IMR-90 (cell line): Measurements from ENCODE around the gene EXOG.

Experiments used
- CHD1 ChIP-seq: IDR thresholded peaks from 2 replicates; pipeline ENCODE4 v1.6.1; 2012; ENCODE audit warnings: low read depth, low read length, improper control_type of control experiment
- CTCF ChIP-seq: conservative IDR thresholded peaks from 2 replicates; pipeline ENCODE4 v1.5.1; 2012; ENCODE audit warnings: mild to moderate bottlenecking, low read depth, low read length, improper control_type of control experiment
- ELK1 ChIP-seq: fragments of 150-350 bp; IDR thresholded peaks from 2 replicates; pipeline ENCODE4 v1.6.1; 2016; ENCODE audit warnings: low read depth, mild to moderate bottlenecking, low read length, moderate library complexity, borderline replicate concordance
- FOS ChIP-seq: fragments of 150-350 bp; IDR thresholded peaks from 2 replicates; pipeline ENCODE4 v1.6.1; 2016; ENCODE audit warnings: low read depth, low read length
- MAZ ChIP-seq: IDR thresholded peaks from 2 replicates; pipeline ENCODE4 v1.6.1; 2012; ENCODE audit warnings: low read depth, mild to moderate bottlenecking, low read length, improper control_type of control experiment, moderate library complexity, borderline replicate concordance
- MXI1 ChIP-seq: IDR thresholded peaks from 2 replicates; pipeline ENCODE4 v1.6.1; 2012; ENCODE audit warnings: low read depth, mild to moderate bottlenecking, low read length, moderate library complexity, borderline replicate concordance
- POLR2A ChIP-seq: IDR thresholded peaks from 2 replicates; pipeline ENCODE4 v1.6.1; 2012; ENCODE audit warnings: mild to moderate bottlenecking, low read depth, low read length
- RAD21 ChIP-seq: IDR thresholded peaks from 2 replicates; pipeline ENCODE4 v1.6.1; 2012; ENCODE audit warnings: low read length, improper control_type of control experiment
- USF2 ChIP-seq: fragments of 150-350 bp; IDR thresholded peaks from 2 replicates; pipeline ENCODE4 v1.6.1; 2017; ENCODE audit warnings: mild to moderate bottlenecking, antibody characterized with exemption, low read length, low read depth

GRCh38 chr3:38567498-38567897, 71.4 kb downstream of the EXOG start:
- TF ChIP-seq RAD21 (no peak), MXI1 (no peak), MAZ (no peak), CTCF (no peak), FOS (no peak), POLR2A (no peak), ELK1 (no peak), USF2 (no peak), CHD1 (no peak)
